ENCODE measurements around the gene ICA1. TPM values are rescaled to one million over a fixed set of nuclear protein-coding genes. Genes with fewer than 3 reads are reported as not detected.
A peak's percentile ranks its signal among the peaks of the same experiment; 100 is the strongest.

The ICA1 gene
- total RNA-seq, 1 experiment from 2014 or later, result 28.8 TPM

GRCh38 chr7:8111282-8111960 is 150.5 kb downstream of the ICA1 start:
- H4K8ac ChIP-seq (replicated peaks; ENCODE audit: insufficient read length, low read depth, low read length), result no peak overlapping the region
- no peak overlapping the region for H3K9ac ChIP-seq (ENCODE audit: extremely low read depth, insufficient read length, low read length)
- H3K27ac ChIP-seq (ENCODE audit: insufficient read length, low read depth, low read length), result no peak overlapping the region
- H3K79me2 ChIP-seq (ENCODE audit: insufficient read depth, low read length), result no peaks in the 10 kb centered on the region
- no peak overlapping the region for H4K91ac ChIP-seq (ENCODE audit: insufficient read length, low read depth, low read length)
- H3K14ac ChIP-seq (ENCODE audit: insufficient read depth, low read length), result no peak overlapping the region
- H3K36me3 Mint-ChIP-seq (ENCODE audit: insufficient read depth in 1 of 3, low read depth in 3 of 3), result peaks cover 11 to 17% (median 12%) of the 10 kb centered on the region in 3 experiments
- WGBS (ENCODE audit: extremely low coverage, insufficient read length, low lambda C conversion rate), result no CpG with 5 or more reads among the region's 11 CpGs
- H3K27me3 Mint-ChIP-seq (ENCODE audit: low read depth), result no peaks in the 10 kb centered on the region
- TF ChIP-seq CTCF (conservative IDR thresholded peaks at IDR 0.05), result no peak
- H3K56ac ChIP-seq (ENCODE audit: insufficient read length, low read depth, low read length), result no peak overlapping the region
- H3K4ac ChIP-seq (ENCODE audit: low read depth, low read length), result no peak overlapping the region
- no peak overlapping the region for H2BK15ac ChIP-seq (ENCODE audit: low read depth, low read length)
- H3T11ph ChIP-seq (ENCODE audit: low read length), result no peak overlapping the region
- no peaks in the 10 kb centered on the region for H3K79me1 ChIP-seq (ENCODE audit: insufficient read depth, low read depth, low read length, poor library complexity, severe bottlenecking)
- H3K18ac ChIP-seq (ENCODE audit: insufficient read length, low read depth, low read length), result no peak overlapping the region
- H2BK120ac ChIP-seq (ENCODE audit: low read depth, low read length, poor library complexity, severe bottlenecking), result no peak overlapping the region
- peak; percentile 45 for DNase-seq
- no peak overlapping the region for H2AFZ ChIP-seq (ENCODE audit: low read length)
- H2BK12ac ChIP-seq (ENCODE audit: insufficient read length, low read depth, low read length), result no peak overlapping the region
- no peak overlapping the region for H4K5ac ChIP-seq (ENCODE audit: insufficient read length, low read depth, low read length)
- peaks cover 4% of the 10 kb centered on the region; the same call in 1 of the 2 replicates for H3K4me1 ChIP-seq (ENCODE audit: insufficient read depth, low read length)
- H3K27ac Mint-ChIP-seq, result peak overlapping the region; percentile 47 to 82 (median 66); a peak in 5 of 7 replicates
- H3K9me3 ChIP-seq (ENCODE audit: control insufficient read depth, low read depth, low read length), result no peaks in the 10 kb centered on the region
- H2BK5ac ChIP-seq (ENCODE audit: insufficient read length, low read length), result no peak overlapping the region
- H2BK20ac ChIP-seq (ENCODE audit: low read depth, low read length, poor library complexity, severe bottlenecking), result no peak overlapping the region
- H3K23ac ChIP-seq (ENCODE audit: insufficient read length, low read depth, low read length), result no peak overlapping the region
- H3K9me3 Mint-ChIP-seq, result peaks cover 0 to 11% of the 10 kb centered on the region in 2 experiments; a peak in 4 of 5 replicates
- H4K20me1 ChIP-seq (ENCODE audit: control insufficient read depth, insufficient read depth, insufficient read length), result no peaks in the 10 kb centered on the region
- H2AK5ac ChIP-seq (ENCODE audit: insufficient read length, low read length), result no peak overlapping the region
- peak overlapping the region in 1 of 2 experiments; percentile 55; a peak in 2 of 5 replicates for H3K4me3 Mint-ChIP-seq
- H3K23me2 ChIP-seq (ENCODE audit: insufficient read length, low read depth, low read length, poor library complexity, severe bottlenecking), result no peaks in the 10 kb centered on the region
- H3K27me3 ChIP-seq (ENCODE audit: insufficient read depth, low read length), result no peaks in the 10 kb centered on the region
- H3K4me1 Mint-ChIP-seq, result peaks cover 34 to 38% of the 10 kb centered on the region in 2 experiments
- H3K4me2 ChIP-seq (ENCODE audit: insufficient read depth, insufficient read length, low read length), result no peak overlapping the region

Data from H9 (cell line).